Lung (tissue), 12 donors: ENCODE data around the gene FAM98B. TPM values are rescaled to one million over a fixed set of nuclear protein-coding genes. Genes with fewer than 3 reads are reported as not detected.

Source experiments
- ATAC-seq: fragments of 200-7000 bp; cut with Tn5 transposase; one replicate; pipeline ENCODE4 v1.9.1; 2020; ENCODE audit warnings: moderate number of reproducible peaks; ENCODE audit not compliant: insufficient read depth, low FRiP score
- DNase-seq, 3 donors: peaks; one replicate each; pipeline ENCODE4 v3.0.0-alpha.2; 2013 to 2017
- H3K27ac ChIP-seq, 2 donors: one replicate each; pipeline ENCODE4 v1.5.1; 2013; ENCODE audit warnings: mild to moderate bottlenecking in 2 of 2, moderate library complexity in 2 of 2, control low read depth in 1 of 2, inconsistent platforms in 1 of 2, low read depth in 1 of 2, low read length in 1 of 2
- H3K27me3 ChIP-seq, 3 donors: one replicate each; pipeline ENCODE4 v1.5.1; 2013; ENCODE audit warnings: low read length in 2 of 3; ENCODE audit not compliant: control insufficient read depth in 3 of 3, insufficient read depth in 3 of 3
- H3K36me3 ChIP-seq, 4 donors: one replicate each; pipeline ENCODE4 v1.5.1; 2013; ENCODE audit warnings: low read length in 4 of 4, mild to moderate bottlenecking in 1 of 4, moderate library complexity in 1 of 4; ENCODE audit not compliant: control insufficient read depth in 4 of 4, insufficient read depth in 4 of 4
- H3K4me1 ChIP-seq, 5 donors: one replicate each; pipeline ENCODE4 v1.5.1; 2013; ENCODE audit warnings: low read length in 5 of 5, mild to moderate bottlenecking in 2 of 5, moderate library complexity in 1 of 5; ENCODE audit not compliant: control insufficient read depth in 5 of 5, insufficient read depth in 5 of 5
- H3K4me3 ChIP-seq: one replicate; pipeline ENCODE4 v1.5.1; 2013; ENCODE audit warnings: mild to moderate bottlenecking, control low read depth, moderate library complexity
- H3K9ac ChIP-seq, 2 donors: one replicate each; pipeline ENCODE4 v1.5.1; 2013; ENCODE audit warnings: low read length in 2 of 2, control low read depth in 1 of 2; ENCODE audit not compliant: insufficient read depth in 1 of 2
- H3K9me3 ChIP-seq, 4 donors: one replicate each; pipeline ENCODE4 v1.5.1; 2013; ENCODE audit warnings: low read length in 3 of 4, mild to moderate bottlenecking in 1 of 4, moderate library complexity in 1 of 4; ENCODE audit not compliant: control insufficient read depth in 4 of 4, insufficient read depth in 3 of 4
- WGBS, 2 donors: extraction: QIAGEN DNeasy Blood & Tissue Kit; methylation state at CpG; one replicate each; pipeline ENCODE4 v1.1.7; 2013; 5-methylcytosine and 5-hydroxymethylcytosine counted together
- polyA plus RNA-seq, 2 donors: library from polyadenylated mRNA; stranded (reverse); fragments of 200-250 nt; gene quantifications; one replicate each; pipeline ENCODE4 v1.2.1, GENCODE V29; 2013
- total RNA-seq, 2 donors: library from RNA; depleted of rRNA in 1 of 2; stranded (reverse); fragments of >200 nt in 1 of 2; gene quantifications; one replicate each; pipeline ENCODE4 v1.2.1, GENCODE V29; 2014 to 2021
- TF ChIP-seq, protein P1 (sequence below): IDR thresholded peaks from 2 replicates; pipeline ENCODE4 v1.5.1; 2012; ENCODE audit warnings: mild to moderate bottlenecking; ENCODE audit errors: control extremely low read depth, extremely low read depth
- donor health status: control.
- donor health status: control.
- donor health status: Bipolar disorder and iron deficiency.
- donor health status: healthy.
- donor health status: DM: yes; HTN: yes; CAD: no.

Gene FAM98B
- total and polyA plus RNA-seq, 4 donors, result 6.9 to 30.3 (median 9.1) TPM

DNA sequence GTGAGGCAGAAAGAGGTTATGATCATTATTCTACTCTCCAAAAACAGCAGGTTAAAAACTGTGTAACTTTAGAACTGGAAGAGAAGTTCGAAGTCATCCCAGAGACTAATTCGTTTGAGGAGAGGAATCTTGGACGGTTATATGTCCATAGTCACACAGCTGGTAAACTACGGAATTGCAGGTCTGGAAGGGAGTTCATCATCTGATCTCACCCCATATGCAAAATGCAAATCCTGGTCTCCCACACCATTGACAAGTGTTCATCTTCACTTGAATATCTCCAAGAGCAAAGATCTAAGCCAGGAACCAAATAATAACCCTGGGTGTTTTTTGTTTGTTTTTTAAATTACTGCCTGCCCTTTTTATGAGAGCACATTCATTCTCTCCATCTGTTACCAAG is 53.1 kb downstream of the FAM98B start:
- ATAC-seq (no peak), DNase-seq (no peak)
- H3K9me3 ChIP-seq, result no peaks in the 10 kb centered on the region
- no peak overlapping the region for H3K4me3 ChIP-seq
- H3K9ac ChIP-seq, result no peak overlapping the region
- WGBS, 2 donors, result 77 to 85% methylated on average over 4 of the region's 4 CpGs
- no peaks in the 10 kb centered on the region for H3K4me1 ChIP-seq
- no peaks in the 10 kb centered on the region for H3K27me3 ChIP-seq
- TF ChIP-seq, protein P1, sequence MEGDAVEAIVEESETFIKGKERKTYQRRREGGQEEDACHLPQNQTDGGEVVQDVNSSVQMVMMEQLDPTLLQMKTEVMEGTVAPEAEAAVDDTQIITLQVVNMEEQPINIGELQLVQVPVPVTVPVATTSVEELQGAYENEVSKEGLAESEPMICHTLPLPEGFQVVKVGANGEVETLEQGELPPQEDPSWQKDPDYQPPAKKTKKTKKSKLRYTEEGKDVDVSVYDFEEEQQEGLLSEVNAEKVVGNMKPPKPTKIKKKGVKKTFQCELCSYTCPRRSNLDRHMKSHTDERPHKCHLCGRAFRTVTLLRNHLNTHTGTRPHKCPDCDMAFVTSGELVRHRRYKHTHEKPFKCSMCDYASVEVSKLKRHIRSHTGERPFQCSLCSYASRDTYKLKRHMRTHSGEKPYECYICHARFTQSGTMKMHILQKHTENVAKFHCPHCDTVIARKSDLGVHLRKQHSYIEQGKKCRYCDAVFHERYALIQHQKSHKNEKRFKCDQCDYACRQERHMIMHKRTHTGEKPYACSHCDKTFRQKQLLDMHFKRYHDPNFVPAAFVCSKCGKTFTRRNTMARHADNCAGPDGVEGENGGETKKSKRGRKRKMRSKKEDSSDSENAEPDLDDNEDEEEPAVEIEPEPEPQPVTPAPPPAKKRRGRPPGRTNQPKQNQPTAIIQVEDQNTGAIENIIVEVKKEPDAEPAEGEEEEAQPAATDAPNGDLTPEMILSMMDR, result no peak
- no peak overlapping the region for H3K27ac ChIP-seq
- H3K36me3 ChIP-seq, result no peaks in the 10 kb centered on the region

DNA sequence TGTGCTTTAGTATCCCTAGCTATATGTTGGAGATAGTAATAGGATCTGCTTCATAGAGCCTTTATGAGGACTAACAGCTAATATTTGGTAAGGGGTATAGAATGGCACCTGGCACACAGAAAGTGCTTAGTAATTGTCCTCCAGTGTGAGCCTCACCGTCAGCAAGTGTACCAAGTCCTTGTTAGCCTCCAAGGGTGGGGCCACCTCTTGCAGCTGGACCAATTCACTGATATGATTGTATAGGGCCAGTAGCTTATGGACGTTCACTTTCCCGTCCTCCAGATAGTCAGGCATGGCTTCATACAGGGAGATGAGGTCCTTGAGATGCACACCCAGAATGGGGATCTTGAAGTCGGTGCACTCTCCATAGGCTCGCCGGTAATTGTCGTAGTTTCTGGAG is 53.6 kb downstream of the FAM98B start:
- Histone ChIP-seq H3K27me3 (no peaks in the 10 kb centered on the region), H3K4me3 (no peak overlapping the region), H3K9me3 (no peaks in the 10 kb centered on the region), H3K9ac (no peak overlapping the region), H3K4me1 (no peaks in the 10 kb centered on the region), H3K27ac (no peak overlapping the region), H3K36me3 (no peaks in the 10 kb centered on the region)
- 90 to 95% methylated on average over 7 of the region's 7 CpGs for WGBS, 2 donors
- ATAC-seq (no peak), DNase-seq (no peak)
- TF ChIP-seq, protein P1, result no peak

DNA sequence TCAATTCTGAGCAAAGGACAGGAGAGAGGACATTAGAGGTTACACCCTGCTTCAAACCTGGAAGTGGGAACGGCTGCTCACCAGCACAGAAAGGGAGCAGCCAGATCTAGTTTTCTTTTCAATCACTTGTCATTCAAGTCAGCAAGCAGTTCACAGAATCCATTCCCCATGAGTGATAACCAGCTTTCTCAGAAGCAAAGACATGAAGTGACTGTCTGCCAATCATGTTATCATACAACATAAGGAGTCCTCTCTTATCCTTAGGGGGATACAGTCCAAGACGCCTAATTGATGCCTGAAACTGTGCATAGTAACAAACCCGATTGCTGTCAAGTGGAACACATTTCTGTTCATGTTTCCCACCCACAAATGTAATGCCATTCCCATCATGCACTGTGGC is 54.7 kb downstream of the FAM98B start:
- Histone ChIP-seq H3K27me3 (no peaks in the 10 kb centered on the region), H3K9ac (no peak overlapping the region), H3K36me3 (no peaks in the 10 kb centered on the region), H3K4me3 (no peak overlapping the region), H3K9me3 (no peaks in the 10 kb centered on the region), H3K4me1 (no peaks in the 10 kb centered on the region), H3K27ac (no peak overlapping the region)
- no peak for DNase-seq
- TF ChIP-seq, protein P1, result no peak
- 77 to 79% methylated on average over 3 of the region's 3 CpGs for WGBS, 2 donors
- no peak for ATAC-seq

DNA sequence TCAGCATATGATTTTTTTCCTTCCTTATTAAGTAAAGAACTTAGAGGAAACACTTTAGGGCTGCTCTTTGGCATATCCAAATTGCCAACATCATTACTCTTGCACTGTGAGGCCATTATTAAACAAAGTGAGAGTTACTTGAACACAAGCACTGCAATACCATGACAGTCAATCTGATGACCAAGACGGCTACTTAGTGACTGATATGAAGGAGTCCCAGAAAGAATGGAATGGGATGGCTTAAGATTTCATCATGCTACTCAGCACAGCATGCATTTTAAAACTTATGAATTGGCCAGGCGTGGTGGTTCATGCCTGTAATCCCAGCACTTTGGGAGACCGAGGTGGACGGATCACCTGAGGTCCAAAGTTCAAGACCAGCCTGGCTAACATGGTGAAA is 55.2 kb downstream of the FAM98B start:
- Histone ChIP-seq H3K27ac (no peak overlapping the region), H3K27me3 (no peaks in the 10 kb centered on the region), H3K4me1 (no peaks in the 10 kb centered on the region), H3K9ac (no peak overlapping the region), H3K9me3 (no peaks in the 10 kb centered on the region), H3K36me3 (no peaks in the 10 kb centered on the region), H3K4me3 (no peak overlapping the region)
- DNase-seq (no peak), ATAC-seq (no peak)
- WGBS, 2 donors, result 90 to 92% methylated on average over 4 of the region's 4 CpGs
- TF ChIP-seq, protein P1, result no peak
